ENCODE data around the gene PRSS3. TPM values are rescaled to one million over a fixed set of nuclear protein-coding genes. Genes with fewer than 3 reads are reported as not detected.
A peak's percentile ranks its signal among the peaks of the same experiment; 100 is the strongest.

Gene PRSS3
- total and polyA plus RNA-seq, 9 of the 15 experiments (the other 6 are each of a cell fraction or from before 2014, with no cell fraction given): 0.35 to 0.42 TPM; not detected in 7

DNA sequence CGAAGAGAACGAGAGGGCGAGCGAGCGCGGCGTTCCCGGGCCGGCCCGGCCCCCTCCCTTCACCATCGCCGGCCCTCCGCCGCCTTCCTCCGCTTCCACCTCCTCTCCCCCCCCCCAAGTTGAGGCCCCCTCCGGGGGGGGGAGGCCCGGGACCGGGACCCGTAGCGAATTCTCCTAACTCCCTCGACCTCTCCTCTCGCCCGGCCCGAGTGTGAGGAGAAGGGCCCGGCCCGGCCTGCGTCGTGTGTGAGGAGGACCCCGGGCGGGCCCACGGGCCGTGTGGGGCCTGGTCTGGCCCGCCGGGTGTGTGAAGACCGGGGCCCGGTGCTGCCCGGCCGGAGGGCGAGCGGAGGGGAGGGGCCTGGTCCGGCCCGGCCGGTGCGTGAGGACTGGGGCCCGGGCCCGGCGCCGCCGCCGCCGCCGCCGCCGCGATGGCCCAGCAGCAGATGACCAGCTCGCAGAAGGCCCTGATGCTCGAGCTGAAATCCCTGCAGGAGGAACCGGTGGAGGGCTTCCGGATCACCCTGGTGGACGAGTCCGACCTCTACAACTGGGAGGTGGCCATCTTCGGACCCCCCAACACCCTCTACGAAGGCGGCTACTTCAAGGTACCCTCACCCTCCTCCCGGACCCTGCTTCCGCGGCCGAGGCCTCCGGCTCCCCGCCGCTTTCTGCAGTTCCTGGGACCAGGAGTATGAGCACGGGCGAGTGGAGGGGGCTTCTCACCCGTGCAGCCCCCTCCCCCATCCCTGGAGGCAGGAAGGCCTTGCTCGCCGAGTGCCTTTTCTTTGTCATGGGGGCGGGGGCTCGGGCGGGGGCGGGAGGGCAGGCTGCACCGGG, 22.2 kb downstream of the PRSS3 start (continued):
- TF ChIP-seq CHD4 (IDR thresholded peaks at IDR 0.05; ENCODE audit: insufficient read depth, insufficient replicate concordance, low read depth, low read length, poor library complexity, severe bottlenecking) (no peak), RFX5 (IDR thresholded peaks at IDR 0.05; ENCODE audit: low read depth, low read length) (no peak), SMARCA4 (IDR thresholded peaks at IDR 0.05) (no peak), ZFX (CRISPR knock-in tag; IDR thresholded peaks at IDR 0.05) (peak; percentile 65), FOXK2 (conservative IDR thresholded peaks at IDR 0.05 in 1 of 2, IDR thresholded peaks at IDR 0.05 in 1 of 2; ENCODE audit: low read depth in 2 of 2) (no peak), TCF7 (IDR thresholded peaks at IDR 0.05; ENCODE audit: borderline replicate concordance) (no peak), ZNF764 (CRISPR knock-in tag; IDR thresholded peaks at IDR 0.05; ENCODE audit: low read depth) (no peak), POLR2A (conservative IDR thresholded peaks at IDR 0.05) (peak; percentile 64), RBBP5 (IDR thresholded peaks at IDR 0.05; ENCODE audit: borderline replicate concordance, insufficient read depth, low read length, poor library complexity, severe bottlenecking) (peak; percentile 26), ZBTB7A (IDR thresholded peaks at IDR 0.05; ENCODE audit: borderline replicate concordance, control insufficient read depth, low read depth, low read length) (peak; percentile 89), MAFK (IDR thresholded peaks at IDR 0.05; ENCODE audit: low read length) (no peak)
- TF ChIP-seq, protein P1, sequence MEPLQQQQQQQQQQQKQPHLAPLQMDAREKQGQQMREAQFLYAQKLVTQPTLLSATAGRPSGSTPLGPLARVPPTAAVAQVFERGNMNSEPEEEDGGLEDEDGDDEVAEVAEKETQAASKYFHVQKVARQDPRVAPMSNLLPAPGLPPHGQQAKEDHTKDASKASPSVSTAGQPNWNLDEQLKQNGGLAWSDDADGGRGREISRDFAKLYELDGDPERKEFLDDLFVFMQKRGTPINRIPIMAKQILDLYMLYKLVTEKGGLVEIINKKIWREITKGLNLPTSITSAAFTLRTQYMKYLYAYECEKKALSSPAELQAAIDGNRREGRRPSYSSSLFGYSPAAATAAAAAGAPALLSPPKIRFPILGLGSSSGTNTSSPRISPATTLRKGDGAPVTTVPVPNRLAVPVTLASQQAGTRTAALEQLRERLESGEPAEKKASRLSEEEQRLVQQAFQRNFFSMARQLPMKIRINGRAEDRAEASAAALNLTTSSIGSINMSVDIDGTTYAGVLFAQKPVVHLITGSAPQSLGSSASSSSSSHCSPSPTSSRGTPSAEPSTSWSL (CRISPR knock-in tag; IDR thresholded peaks at IDR 0.05; ENCODE audit: borderline replicate concordance): no peak
- TF ChIP-seq, protein P2, sequence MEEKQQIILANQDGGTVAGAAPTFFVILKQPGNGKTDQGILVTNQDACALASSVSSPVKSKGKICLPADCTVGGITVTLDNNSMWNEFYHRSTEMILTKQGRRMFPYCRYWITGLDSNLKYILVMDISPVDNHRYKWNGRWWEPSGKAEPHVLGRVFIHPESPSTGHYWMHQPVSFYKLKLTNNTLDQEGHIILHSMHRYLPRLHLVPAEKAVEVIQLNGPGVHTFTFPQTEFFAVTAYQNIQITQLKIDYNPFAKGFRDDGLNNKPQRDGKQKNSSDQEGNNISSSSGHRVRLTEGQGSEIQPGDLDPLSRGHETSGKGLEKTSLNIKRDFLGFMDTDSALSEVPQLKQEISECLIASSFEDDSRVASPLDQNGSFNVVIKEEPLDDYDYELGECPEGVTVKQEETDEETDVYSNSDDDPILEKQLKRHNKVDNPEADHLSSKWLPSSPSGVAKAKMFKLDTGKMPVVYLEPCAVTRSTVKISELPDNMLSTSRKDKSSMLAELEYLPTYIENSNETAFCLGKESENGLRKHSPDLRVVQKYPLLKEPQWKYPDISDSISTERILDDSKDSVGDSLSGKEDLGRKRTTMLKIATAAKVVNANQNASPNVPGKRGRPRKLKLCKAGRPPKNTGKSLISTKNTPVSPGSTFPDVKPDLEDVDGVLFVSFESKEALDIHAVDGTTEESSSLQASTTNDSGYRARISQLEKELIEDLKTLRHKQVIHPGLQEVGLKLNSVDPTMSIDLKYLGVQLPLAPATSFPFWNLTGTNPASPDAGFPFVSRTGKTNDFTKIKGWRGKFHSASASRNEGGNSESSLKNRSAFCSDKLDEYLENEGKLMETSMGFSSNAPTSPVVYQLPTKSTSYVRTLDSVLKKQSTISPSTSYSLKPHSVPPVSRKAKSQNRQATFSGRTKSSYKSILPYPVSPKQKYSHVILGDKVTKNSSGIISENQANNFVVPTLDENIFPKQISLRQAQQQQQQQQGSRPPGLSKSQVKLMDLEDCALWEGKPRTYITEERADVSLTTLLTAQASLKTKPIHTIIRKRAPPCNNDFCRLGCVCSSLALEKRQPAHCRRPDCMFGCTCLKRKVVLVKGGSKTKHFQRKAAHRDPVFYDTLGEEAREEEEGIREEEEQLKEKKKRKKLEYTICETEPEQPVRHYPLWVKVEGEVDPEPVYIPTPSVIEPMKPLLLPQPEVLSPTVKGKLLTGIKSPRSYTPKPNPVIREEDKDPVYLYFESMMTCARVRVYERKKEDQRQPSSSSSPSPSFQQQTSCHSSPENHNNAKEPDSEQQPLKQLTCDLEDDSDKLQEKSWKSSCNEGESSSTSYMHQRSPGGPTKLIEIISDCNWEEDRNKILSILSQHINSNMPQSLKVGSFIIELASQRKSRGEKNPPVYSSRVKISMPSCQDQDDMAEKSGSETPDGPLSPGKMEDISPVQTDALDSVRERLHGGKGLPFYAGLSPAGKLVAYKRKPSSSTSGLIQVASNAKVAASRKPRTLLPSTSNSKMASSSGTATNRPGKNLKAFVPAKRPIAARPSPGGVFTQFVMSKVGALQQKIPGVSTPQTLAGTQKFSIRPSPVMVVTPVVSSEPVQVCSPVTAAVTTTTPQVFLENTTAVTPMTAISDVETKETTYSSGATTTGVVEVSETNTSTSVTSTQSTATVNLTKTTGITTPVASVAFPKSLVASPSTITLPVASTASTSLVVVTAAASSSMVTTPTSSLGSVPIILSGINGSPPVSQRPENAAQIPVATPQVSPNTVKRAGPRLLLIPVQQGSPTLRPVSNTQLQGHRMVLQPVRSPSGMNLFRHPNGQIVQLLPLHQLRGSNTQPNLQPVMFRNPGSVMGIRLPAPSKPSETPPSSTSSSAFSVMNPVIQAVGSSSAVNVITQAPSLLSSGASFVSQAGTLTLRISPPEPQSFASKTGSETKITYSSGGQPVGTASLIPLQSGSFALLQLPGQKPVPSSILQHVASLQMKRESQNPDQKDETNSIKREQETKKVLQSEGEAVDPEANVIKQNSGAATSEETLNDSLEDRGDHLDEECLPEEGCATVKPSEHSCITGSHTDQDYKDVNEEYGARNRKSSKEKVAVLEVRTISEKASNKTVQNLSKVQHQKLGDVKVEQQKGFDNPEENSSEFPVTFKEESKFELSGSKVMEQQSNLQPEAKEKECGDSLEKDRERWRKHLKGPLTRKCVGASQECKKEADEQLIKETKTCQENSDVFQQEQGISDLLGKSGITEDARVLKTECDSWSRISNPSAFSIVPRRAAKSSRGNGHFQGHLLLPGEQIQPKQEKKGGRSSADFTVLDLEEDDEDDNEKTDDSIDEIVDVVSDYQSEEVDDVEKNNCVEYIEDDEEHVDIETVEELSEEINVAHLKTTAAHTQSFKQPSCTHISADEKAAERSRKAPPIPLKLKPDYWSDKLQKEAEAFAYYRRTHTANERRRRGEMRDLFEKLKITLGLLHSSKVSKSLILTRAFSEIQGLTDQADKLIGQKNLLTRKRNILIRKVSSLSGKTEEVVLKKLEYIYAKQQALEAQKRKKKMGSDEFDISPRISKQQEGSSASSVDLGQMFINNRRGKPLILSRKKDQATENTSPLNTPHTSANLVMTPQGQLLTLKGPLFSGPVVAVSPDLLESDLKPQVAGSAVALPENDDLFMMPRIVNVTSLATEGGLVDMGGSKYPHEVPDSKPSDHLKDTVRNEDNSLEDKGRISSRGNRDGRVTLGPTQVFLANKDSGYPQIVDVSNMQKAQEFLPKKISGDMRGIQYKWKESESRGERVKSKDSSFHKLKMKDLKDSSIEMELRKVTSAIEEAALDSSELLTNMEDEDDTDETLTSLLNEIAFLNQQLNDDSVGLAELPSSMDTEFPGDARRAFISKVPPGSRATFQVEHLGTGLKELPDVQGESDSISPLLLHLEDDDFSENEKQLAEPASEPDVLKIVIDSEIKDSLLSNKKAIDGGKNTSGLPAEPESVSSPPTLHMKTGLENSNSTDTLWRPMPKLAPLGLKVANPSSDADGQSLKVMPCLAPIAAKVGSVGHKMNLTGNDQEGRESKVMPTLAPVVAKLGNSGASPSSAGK (IDR thresholded peaks at IDR 0.05): no peak
